SK-N-SH treated with all-trans-retinoic acid at 6 μM for 48 hours (cell line): ENCODE measurements around the gene TCL1A.

Experiments used
- ATAC-seq: fragments of 200-7000 bp; cut with Tn5 transposase; 3 replicates; pipeline ENCODE4 v1.9.1; 2020; ENCODE audit warnings: mild to moderate bottlenecking, moderate library complexity
- ARNTL ChIP-seq: fragments of 450-650 bp; formaldehyde crosslinking; IDR thresholded peaks from 2 replicates; pipeline ENCODE4 v1.5.0; 2020; ENCODE audit warnings: low read depth, mild to moderate bottlenecking, moderate library complexity, borderline replicate concordance
- BACH2 ChIP-seq: fragments of 250-450 bp; sonication (Bioruptor Pico); IDR thresholded peaks from 2 replicates; pipeline ENCODE4 v1.9.0; 2021; ENCODE audit warnings: mild to moderate bottlenecking, borderline replicate concordance
- CSDC2 ChIP-seq: fragments of 250-450 bp; sonication (Bioruptor Pico); IDR thresholded peaks from 2 replicates; pipeline ENCODE4 v1.5.0; 2020; ENCODE audit warnings: mild to moderate bottlenecking, moderate library complexity
- CSRNP3 ChIP-seq: fragments of 250-450 bp; sonication (Bioruptor Pico); IDR thresholded peaks from 2 replicates; pipeline ENCODE4 v1.5.1; 2021; ENCODE audit warnings: mild to moderate bottlenecking, moderate library complexity
- ESRRG ChIP-seq: fragments of 250-450 bp; sonication (Bioruptor Pico); IDR thresholded peaks from 2 replicates; pipeline ENCODE4 v1.6.1; 2021; ENCODE audit warnings: mild to moderate bottlenecking
- GLIS3 ChIP-seq: fragments of 250-450 bp; sonication (Bioruptor Pico); IDR thresholded peaks from 2 replicates; pipeline ENCODE4 v1.5.0; 2020; ENCODE audit warnings: mild to moderate bottlenecking, moderate library complexity
- ISL1 ChIP-seq: fragments of 250-450 bp; sonication (Bioruptor Pico); IDR thresholded peaks from 2 replicates; pipeline ENCODE4 v2.1.2; 2022; ENCODE audit warnings: mild to moderate bottlenecking, moderate library complexity
- OSR1 ChIP-seq: fragments of 250-450 bp; sonication (Bioruptor Pico); IDR thresholded peaks from 2 replicates; pipeline ENCODE4 v1.8.0; 2022; ENCODE audit warnings: moderate library complexity, mild to moderate bottlenecking, inconsistent platforms
- PATZ1 ChIP-seq: fragments of 250-450 bp; sonication (Bioruptor Pico); IDR thresholded peaks from 2 replicates; pipeline ENCODE4 v1.8.0; 2020; ENCODE audit warnings: mild to moderate bottlenecking, moderate library complexity, borderline replicate concordance
- POU6F1 ChIP-seq: fragments of 250-450 bp; sonication (Bioruptor Pico); IDR thresholded peaks from 2 replicates; pipeline ENCODE4 v1.8.0; 2021; ENCODE audit warnings: low read depth, mild to moderate bottlenecking, moderate library complexity, borderline replicate concordance
- PPARA ChIP-seq: fragments of 250-450 bp; sonication (Bioruptor Pico); IDR thresholded peaks from 2 replicates; pipeline ENCODE4 v1.5.0; 2020; ENCODE audit warnings: mild to moderate bottlenecking, borderline replicate concordance
- SNAI2 ChIP-seq: fragments of 250-450 bp; sonication (Bioruptor Pico); IDR thresholded peaks from 2 replicates; pipeline ENCODE4 v1.5.0; 2020; ENCODE audit warnings: mild to moderate bottlenecking, moderate library complexity
- TCF4 ChIP-seq: fragments of 250-450 bp; sonication (Bioruptor Pico); IDR thresholded peaks from 2 replicates; pipeline ENCODE4 v1.8.0; 2021; ENCODE audit warnings: mild to moderate bottlenecking, moderate library complexity, borderline replicate concordance
- TOX ChIP-seq: fragments of 250-450 bp; sonication (Bioruptor Pico); IDR thresholded peaks from 2 replicates; pipeline ENCODE4 v1.8.0; 2021; ENCODE audit warnings: mild to moderate bottlenecking, moderate library complexity, borderline replicate concordance
- TSHZ2 ChIP-seq: fragments of 250-450 bp; sonication (Bioruptor Pico); IDR thresholded peaks from 2 replicates; pipeline ENCODE4 v1.5.0; 2020; ENCODE audit warnings: mild to moderate bottlenecking, moderate library complexity
- ZC3H10 ChIP-seq: fragments of 250-450 bp; sonication (Bioruptor Pico); IDR thresholded peaks from 2 replicates; pipeline ENCODE4 v1.5.1; 2021; ENCODE audit warnings: mild to moderate bottlenecking, moderate library complexity
- ZFP3 ChIP-seq: fragments of 250-450 bp; sonication (Bioruptor Pico); IDR thresholded peaks from 2 replicates; pipeline ENCODE4 v1.5.0; 2020; ENCODE audit warnings: mild to moderate bottlenecking, moderate library complexity
- ZFP30 ChIP-seq: fragments of 450-650 bp; formaldehyde crosslinking; IDR thresholded peaks from 2 replicates; pipeline ENCODE4 v1.5.0; 2022; ENCODE audit warnings: mild to moderate bottlenecking, moderate library complexity
- ZNF565 ChIP-seq: fragments of 450-650 bp; formaldehyde crosslinking; conservative IDR thresholded peaks from 2 replicates; pipeline ENCODE4 v1.5.0; 2020; ENCODE audit warnings: low read depth, mild to moderate bottlenecking, moderate library complexity
- ZNF8 ChIP-seq: fragments of 450-650 bp; formaldehyde crosslinking; IDR thresholded peaks from 2 replicates; pipeline ENCODE4 v1.5.0; 2020; ENCODE audit warnings: mild to moderate bottlenecking, moderate library complexity

Gene TCL1A

GRCh38 chr14:95722525-95723190, 8.7 kb upstream of the TCL1A start:
- TF ChIP-seq TCF4 (CRISPR knock-in tag) (no peak), PPARA (no peak), ZFP3 (CRISPR knock-in tag) (no peak), OSR1 (CRISPR knock-in tag) (no peak), ZNF8 (CRISPR knock-in tag) (no peak), ZC3H10 (no peak), BACH2 (CRISPR knock-in tag) (no peak), CSRNP3 (CRISPR knock-in tag) (no peak), ARNTL (CRISPR knock-in tag) (no peak), TOX (CRISPR knock-in tag) (no peak), CSDC2 (CRISPR knock-in tag) (no peak), PATZ1 (CRISPR knock-in tag) (no peak), SNAI2 (CRISPR knock-in tag) (no peak)
- ATAC-seq = no peak

GRCh38 chr14:95712398-95712797, 1.5 kb downstream of the TCL1A start:
- ATAC-seq = no peak
- TF ChIP-seq TSHZ2 (CRISPR knock-in tag) = no peak
- TF ChIP-seq ZNF565 (CRISPR knock-in tag) = no peak
- TF ChIP-seq POU6F1 (CRISPR knock-in tag) = no peak
- TF ChIP-seq ZC3H10 = no peak
- no peak for TF ChIP-seq ZFP3 (CRISPR knock-in tag)
- TF ChIP-seq TOX (CRISPR knock-in tag) = no peak
- no peak for TF ChIP-seq OSR1 (CRISPR knock-in tag)
- TF ChIP-seq SNAI2 (CRISPR knock-in tag) = no peak
- TF ChIP-seq ZNF8 (CRISPR knock-in tag) = no peak
- TF ChIP-seq ZFP30 (CRISPR knock-in tag) = no peak
- TF ChIP-seq, all 23 proteins: peak for 0

GRCh38 chr14:95711476-95712176, 2.3 kb downstream of the TCL1A start:
- no peak for ATAC-seq
- TF ChIP-seq BACH2 (CRISPR knock-in tag) (no peak), ZNF565 (CRISPR knock-in tag) (no peak), ISL1 (no peak), GLIS3 (CRISPR knock-in tag) (no peak), ZFP3 (CRISPR knock-in tag) (no peak), ZC3H10 (no peak), OSR1 (CRISPR knock-in tag) (no peak), ESRRG (CRISPR knock-in tag) (no peak)
